Breast epithelium (tissue), 4 donors: Measurements from ENCODE around the gene PXDC1. TPM values are rescaled to one million over a fixed set of nuclear protein-coding genes. Genes with fewer than 3 reads are reported as not detected.
A peak's percentile ranks its signal among the peaks of the same experiment; 100 is the strongest.

ENCODE experiments used
- DNase-seq, 2 donors: peaks; one replicate each; pipeline ENCODE4 v3.0.0-alpha.2; 2019; ENCODE audit warnings: low spot score in 2 of 2
- H3K27ac ChIP-seq, 2 donors: fragments of 200-600 bp; sonication (generic) in 1 of 2; one replicate each; pipeline ENCODE4 v1.5.1; 2016 to 2019; ENCODE audit warnings: mild to moderate bottlenecking in 1 of 2
- H3K27me3 ChIP-seq, 2 donors: fragments of 200-600 bp; sonication (generic) in 1 of 2; one replicate each; pipeline versions ENCODE4 v1.5.1 to v1.6.0; 2017 to 2019; ENCODE audit warnings: control low read depth in 1 of 2, mild to moderate bottlenecking in 1 of 2
- H3K36me3 ChIP-seq: fragments of 200-600 bp; one replicate; pipeline ENCODE4 v1.5.1; 2019
- H3K4me1 ChIP-seq, 2 donors: fragments of 200-600 bp; sonication (generic); one replicate each; pipeline ENCODE4 v1.5.1; 2016 to 2019; ENCODE audit warnings: control low read depth in 1 of 2
- H3K4me3 ChIP-seq, 3 donors: fragments of 200-600 bp; sonication (generic); 1 replicate in 2 of 3; 2 replicates in 1 of 3; pipeline ENCODE4 v1.5.1; 2016 to 2019; ENCODE audit warnings: mild to moderate bottlenecking in 3 of 3, moderate library complexity in 2 of 3
- H3K9me3 ChIP-seq, 2 donors: fragments of 200-600 bp; sonication (generic) in 1 of 2; one replicate each; pipeline ENCODE4 v1.5.1; 2016 to 2019; ENCODE audit warnings: control low read depth in 1 of 2
- POLR2A ChIP-seq: fragments of 450-650 bp; IDR thresholded peaks from one replicate; pipeline ENCODE4 v1.6.1; 2016; ENCODE audit warnings: antibody characterized with exemption, mild to moderate bottlenecking, moderate library complexity
- POLR2AphosphoS5 ChIP-seq, 3 donors: sonication (generic); formaldehyde crosslinking; IDR thresholded peaks; one replicate each; pipeline ENCODE4 v1.6.1; 2017; ENCODE audit warnings: antibody characterized with exemption in 3 of 3
- intact Hi-C: fragments of 100-400 bp; cut with DNase I; formaldehyde crosslinking; loops from one replicate; pipeline ENCODE4 v1.15.1; 2023; ENCODE audit warnings: low total_unique reads
- total RNA-seq, 3 donors: library from RNA; depleted of rRNA; stranded (reverse); fragments of >200 nt; gene quantifications; one replicate each; pipeline ENCODE4 v1.1.0, GENCODE V29; 2016
- TF ChIP-seq, protein P1 (sequence below), 3 donors: fragments of 450-650 bp; IDR thresholded peaks; one replicate each; pipeline ENCODE4 v1.5.1; 2016 to 2017; ENCODE audit warnings: antibody characterized with exemption in 3 of 3, mild to moderate bottlenecking in 3 of 3, moderate library complexity in 3 of 3

The PXDC1 gene
- total RNA-seq, 3 donors from 2014 or later = 86.2 to 122 (median 88.0) TPM

DNA sequence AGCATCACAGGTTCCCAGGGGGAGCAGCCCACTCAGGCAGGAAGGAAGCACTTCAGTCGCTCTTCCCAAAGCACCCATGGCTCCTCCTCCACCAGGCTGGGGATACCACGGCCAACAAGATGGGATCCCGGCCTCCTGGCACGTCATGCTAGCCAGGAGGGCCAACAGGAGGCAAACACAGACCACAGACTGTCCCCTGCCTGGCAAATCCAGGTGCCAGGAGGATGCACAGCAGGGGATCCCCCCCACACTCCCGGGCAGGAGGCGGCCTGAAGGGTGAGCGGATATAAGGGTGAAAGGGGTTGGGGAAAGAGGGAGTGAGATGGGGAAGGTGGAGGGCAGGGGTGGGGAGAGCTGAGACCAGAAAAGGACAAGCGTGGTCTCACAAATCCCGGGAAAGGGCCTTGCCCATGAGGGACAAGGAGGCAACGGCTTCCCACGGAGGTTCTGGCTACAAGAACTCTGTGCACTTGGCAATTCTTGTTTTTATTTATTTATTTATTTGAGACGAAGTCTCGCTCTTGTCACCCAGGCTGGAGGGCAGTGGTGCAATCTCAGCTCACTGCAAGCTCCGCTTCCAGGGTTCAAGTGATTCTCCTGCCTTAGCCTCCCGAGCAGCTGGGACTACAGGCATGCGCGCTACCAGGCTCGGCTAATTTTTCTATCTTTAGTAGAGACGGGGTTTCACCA, 7.2 kb downstream of the PXDC1 start:
- DNase-seq = peak in 1 of 2 donors; percentile 47

DNA sequence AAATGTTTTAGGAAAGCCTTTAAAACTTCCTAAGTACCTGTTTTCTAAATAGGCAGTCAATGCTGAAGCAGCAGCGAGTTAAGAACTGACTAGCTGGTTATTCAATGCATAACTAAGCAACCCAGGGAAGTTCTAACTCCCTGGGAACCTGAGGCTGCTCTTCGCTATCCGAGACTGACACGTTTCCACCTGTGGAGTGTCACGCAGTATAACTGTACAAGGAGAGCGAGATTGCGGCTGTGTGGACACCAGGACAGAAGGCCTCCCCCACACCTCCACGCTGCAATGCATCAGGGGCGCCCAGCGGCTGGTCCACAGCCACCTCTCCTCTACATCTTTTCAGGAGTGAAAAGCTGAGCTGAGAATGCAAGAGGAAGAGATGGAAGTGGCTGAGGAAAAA, 8.0 kb downstream of the PXDC1 start:
- Histone ChIP-seq H3K4me1 (peaks cover 8 to 14% of the 10 kb centered on the region in 2 donors), H3K9me3 (no peaks in the 10 kb centered on the region), H3K27ac (peak overlapping the region; percentile 75 to 87), H3K36me3 (no peaks in the 10 kb centered on the region), H3K27me3 (no peaks in the 10 kb centered on the region), H3K4me3 (peak overlapping the region in 2 of 3 donors; percentile 0 to 43)
- DNase-seq = peak in 1 of 2 donors; percentile 42
- intact Hi-C loops = loop anchor here (10.0 kb wide), 1 partner anchor 251 kb away; no protein-coding TSS in a partner anchor
- TF ChIP-seq POLR2AphosphoS5 (IDR thresholded peaks at IDR 0.05) (no peak), POLR2A (no peak)
- TF ChIP-seq, protein P1, sequence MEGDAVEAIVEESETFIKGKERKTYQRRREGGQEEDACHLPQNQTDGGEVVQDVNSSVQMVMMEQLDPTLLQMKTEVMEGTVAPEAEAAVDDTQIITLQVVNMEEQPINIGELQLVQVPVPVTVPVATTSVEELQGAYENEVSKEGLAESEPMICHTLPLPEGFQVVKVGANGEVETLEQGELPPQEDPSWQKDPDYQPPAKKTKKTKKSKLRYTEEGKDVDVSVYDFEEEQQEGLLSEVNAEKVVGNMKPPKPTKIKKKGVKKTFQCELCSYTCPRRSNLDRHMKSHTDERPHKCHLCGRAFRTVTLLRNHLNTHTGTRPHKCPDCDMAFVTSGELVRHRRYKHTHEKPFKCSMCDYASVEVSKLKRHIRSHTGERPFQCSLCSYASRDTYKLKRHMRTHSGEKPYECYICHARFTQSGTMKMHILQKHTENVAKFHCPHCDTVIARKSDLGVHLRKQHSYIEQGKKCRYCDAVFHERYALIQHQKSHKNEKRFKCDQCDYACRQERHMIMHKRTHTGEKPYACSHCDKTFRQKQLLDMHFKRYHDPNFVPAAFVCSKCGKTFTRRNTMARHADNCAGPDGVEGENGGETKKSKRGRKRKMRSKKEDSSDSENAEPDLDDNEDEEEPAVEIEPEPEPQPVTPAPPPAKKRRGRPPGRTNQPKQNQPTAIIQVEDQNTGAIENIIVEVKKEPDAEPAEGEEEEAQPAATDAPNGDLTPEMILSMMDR (IDR thresholded peaks at IDR 0.05) = no peak

More for the DNA sequence above, 7.2 kb downstream of the PXDC1 start:
- H3K36me3 ChIP-seq = no peaks in the 10 kb centered on the region
- peak overlapping the region; percentile 75 to 87 for H3K27ac ChIP-seq
- H3K27me3 ChIP-seq = no peaks in the 10 kb centered on the region
- intact Hi-C loops = loop anchor here (10.0 kb wide), 1 partner anchor 250 kb away; no protein-coding TSS in a partner anchor
- TF ChIP-seq, protein P1 (IDR thresholded peaks at IDR 0.05) = no peak
- TF ChIP-seq POLR2A (no peak), POLR2AphosphoS5 (IDR thresholded peaks at IDR 0.05) (no peak)
- H3K4me1 ChIP-seq = peaks cover 8 to 14% of the 10 kb centered on the region in 2 donors
- H3K9me3 ChIP-seq = no peaks in the 10 kb centered on the region
- H3K4me3 ChIP-seq = no peak overlapping the region

DNA sequence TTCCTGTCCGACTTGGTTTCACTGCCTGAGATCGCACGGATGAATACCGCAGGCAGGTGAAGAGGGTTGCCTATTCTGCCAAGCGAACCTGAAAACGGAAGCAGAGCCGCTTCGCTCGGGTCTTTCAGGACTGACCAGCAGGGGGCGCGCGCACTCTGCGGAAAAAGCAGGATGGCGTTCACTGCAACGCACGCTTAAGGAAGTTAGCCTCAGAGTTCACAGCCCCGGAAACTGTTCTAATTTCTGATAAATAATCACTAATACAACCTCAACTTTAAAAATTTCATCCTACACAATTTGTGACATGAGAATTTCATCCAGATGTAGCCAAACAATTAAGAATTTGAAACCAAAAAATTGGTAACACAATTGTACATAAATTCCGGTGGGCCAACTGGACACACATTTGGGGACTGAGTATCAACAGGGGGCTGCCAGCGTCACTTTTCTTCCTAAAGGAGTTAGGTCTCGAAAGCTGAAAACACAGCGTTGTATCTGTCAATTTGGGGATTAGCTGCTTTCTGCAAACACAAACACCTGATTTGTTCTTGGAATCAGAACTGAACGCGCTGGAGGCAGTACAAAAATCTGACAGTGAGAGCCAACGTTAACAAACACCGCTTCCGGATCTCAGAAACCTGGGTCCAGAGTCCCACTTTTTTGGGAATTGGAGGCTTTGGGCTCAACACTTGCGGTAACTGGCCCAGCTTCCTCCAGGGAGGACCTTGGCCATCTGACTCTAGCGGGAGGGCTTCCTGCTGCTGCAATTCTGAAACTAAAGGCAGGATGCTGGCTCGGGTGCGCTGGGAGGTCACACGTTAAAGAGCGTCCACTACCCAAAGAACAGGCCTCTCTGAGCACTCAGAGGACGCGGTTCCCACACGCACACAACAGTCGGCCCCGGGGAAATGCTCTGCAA, 8.8 kb downstream of the PXDC1 start:
- H3K4me3 ChIP-seq = peak overlapping the region; percentile 0 to 43 (median 5)
- peak overlapping the region; percentile 75 to 87 for H3K27ac ChIP-seq
- peaks cover 7 to 8% of the 10 kb centered on the region in 2 donors for H3K4me1 ChIP-seq
- no peak for TF ChIP-seq POLR2A
- TF ChIP-seq POLR2AphosphoS5 (IDR thresholded peaks at IDR 0.05) = peak; percentile 73 to 77 (median 74)
- TF ChIP-seq, protein P1 (IDR thresholded peaks at IDR 0.05) = peak; percentile 96 to 99 (median 99)
- H3K36me3 ChIP-seq = no peaks in the 10 kb centered on the region
- no peaks in the 10 kb centered on the region for H3K27me3 ChIP-seq
- no peaks in the 10 kb centered on the region for H3K9me3 ChIP-seq
- intact Hi-C loops = loop anchor here (10.0 kb wide), 1 partner anchor 252 kb away; no protein-coding TSS in a partner anchor
- peak; percentile 85 to 94 for DNase-seq

DNA sequence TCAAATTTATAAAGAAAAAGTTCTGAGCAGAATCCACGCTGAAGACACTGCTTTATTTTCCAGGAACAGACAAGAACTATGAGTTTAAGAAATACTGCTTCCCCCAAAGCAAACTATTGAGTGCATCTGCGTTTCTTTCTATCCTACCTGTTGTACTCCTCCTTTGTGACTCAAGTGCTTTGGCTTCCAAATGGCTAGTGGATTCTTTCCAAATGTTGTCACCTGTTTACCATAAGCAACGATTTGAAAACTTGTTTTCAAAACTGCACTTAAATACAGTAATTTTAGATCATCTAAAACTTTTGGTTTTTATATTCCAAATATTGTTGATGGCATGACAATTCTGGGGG, 9.5 kb downstream of the PXDC1 start:
- Histone ChIP-seq H3K9me3 (no peaks in the 10 kb centered on the region), H3K4me1 (peaks cover 7 to 8% of the 10 kb centered on the region in 2 donors), H3K4me3 (peak overlapping the region in 1 of 3 donors; percentile 43), H3K27ac (peak overlapping the region; percentile 75 to 87), H3K27me3 (no peaks in the 10 kb centered on the region), H3K36me3 (no peaks in the 10 kb centered on the region)
- intact Hi-C loops = loop anchor here (10.0 kb wide), 1 partner anchor 253 kb away; no protein-coding TSS in a partner anchor
- DNase-seq = no peak
- TF ChIP-seq, protein P1 (IDR thresholded peaks at IDR 0.05) = no peak
- TF ChIP-seq POLR2AphosphoS5 (IDR thresholded peaks at IDR 0.05) (no peak), POLR2A (no peak)
